ENCODE measurements around the gene THOC7.

DNA sequence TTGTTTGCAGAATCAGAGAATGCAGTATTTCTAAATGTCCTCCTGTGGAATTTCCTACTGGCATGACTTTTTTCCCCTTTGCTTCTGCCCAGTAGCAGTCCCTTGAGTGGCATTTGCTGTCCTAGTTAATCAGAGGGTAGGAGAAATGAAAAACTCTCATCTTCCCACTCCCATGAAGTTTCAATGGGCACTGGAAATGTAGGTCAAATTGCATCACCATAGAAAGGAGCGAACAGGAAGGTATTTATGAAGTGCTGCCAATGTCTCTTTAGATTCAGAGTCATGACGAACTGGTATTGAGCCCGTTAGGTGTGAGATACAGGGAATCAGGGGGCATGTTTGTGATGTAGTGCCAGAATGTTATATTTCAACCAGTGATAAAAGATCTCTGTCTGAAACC is 23.3 kb upstream of the THOC7 start:
- TF ChIP-seq YY1 (IDR thresholded peaks at IDR 0.05; ENCODE audit: insufficient read depth, insufficient read length), result no peak
- TF ChIP-seq ZNF274 (IDR thresholded peaks at IDR 0.05; ENCODE audit: low read depth, low read length), result no peak

All from NT2/D1 (cell line).